ENCODE results near the gene BCL11B. TPM values are rescaled to one million over a fixed set of nuclear protein-coding genes. Genes with fewer than 3 reads are reported as not detected.
"Not testable (repeated sequence)": the region's sequence is repeated elsewhere in the genome, so short reads cannot be mapped to it uniquely, and the experiment has no call there.

Gene BCL11B
- total RNA-seq, 1 donor from 2014 or later, result 0.16 TPM

DNA sequence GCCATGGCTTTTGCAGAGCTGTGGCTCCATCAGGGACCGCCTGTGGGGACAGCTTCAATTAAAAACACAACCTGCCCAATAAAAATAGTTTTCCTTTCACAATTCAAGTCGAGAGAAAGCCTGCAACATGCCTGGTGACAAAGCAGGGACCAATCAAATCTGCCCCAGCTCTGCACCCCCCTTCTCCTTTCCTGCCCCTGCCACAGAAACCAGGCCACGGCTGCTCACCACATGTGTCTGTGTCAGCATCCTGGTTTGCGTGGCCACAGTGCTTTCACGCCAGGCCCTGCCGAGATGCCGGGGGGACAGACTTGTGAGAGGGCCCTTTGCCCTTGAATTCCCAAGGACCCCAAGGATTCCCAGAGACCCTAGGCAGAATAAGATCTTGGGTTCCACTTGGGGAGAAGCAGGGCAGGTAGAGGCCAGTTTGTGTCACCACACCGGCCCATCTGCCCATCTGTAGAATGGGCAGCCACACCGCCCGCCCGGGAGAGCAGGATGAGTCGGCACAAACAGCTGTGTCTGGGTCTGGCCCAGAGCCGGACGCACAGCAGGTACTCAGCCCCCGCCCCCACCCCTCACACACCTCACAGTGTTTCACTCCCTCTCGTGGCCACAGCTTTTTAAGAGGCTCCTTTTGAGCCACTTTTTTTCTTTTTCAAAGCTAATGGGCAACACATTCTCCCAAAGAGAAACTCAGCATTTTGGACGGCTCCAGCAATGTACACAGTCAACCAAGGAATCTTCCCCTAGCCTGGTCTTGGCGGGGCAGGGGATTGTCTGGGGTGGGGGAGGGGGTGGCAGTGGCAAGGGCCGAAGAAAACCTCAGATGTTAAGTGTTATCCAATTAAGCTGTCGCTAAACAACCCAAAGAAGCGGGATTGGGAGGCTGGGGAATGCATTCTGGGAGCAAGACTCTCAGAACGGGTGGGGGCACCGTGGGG, 41.5 kb downstream of the BCL11B start:
- Mint-ChIP-seq H3K9me3 (ENCODE audit: unreplicated experiment) (peaks cover 4% of the 10 kb centered on the region), H3K27ac (ENCODE audit: unreplicated experiment) (no peak overlapping the region), H3K4me1 (ENCODE audit: unreplicated experiment) (peaks cover 5% of the 10 kb centered on the region), H3K27me3 (ENCODE audit: unreplicated experiment) (peaks cover 25% of the 10 kb centered on the region), H3K36me3 (ENCODE audit: unreplicated experiment) (no peaks in the 10 kb centered on the region), H3K4me3 (ENCODE audit: unreplicated experiment) (no peak overlapping the region)
- DNase-seq (ENCODE audit: extremely low spot score, unreplicated experiment), result no peak
- TF ChIP-seq, protein P1, sequence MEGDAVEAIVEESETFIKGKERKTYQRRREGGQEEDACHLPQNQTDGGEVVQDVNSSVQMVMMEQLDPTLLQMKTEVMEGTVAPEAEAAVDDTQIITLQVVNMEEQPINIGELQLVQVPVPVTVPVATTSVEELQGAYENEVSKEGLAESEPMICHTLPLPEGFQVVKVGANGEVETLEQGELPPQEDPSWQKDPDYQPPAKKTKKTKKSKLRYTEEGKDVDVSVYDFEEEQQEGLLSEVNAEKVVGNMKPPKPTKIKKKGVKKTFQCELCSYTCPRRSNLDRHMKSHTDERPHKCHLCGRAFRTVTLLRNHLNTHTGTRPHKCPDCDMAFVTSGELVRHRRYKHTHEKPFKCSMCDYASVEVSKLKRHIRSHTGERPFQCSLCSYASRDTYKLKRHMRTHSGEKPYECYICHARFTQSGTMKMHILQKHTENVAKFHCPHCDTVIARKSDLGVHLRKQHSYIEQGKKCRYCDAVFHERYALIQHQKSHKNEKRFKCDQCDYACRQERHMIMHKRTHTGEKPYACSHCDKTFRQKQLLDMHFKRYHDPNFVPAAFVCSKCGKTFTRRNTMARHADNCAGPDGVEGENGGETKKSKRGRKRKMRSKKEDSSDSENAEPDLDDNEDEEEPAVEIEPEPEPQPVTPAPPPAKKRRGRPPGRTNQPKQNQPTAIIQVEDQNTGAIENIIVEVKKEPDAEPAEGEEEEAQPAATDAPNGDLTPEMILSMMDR (IDR thresholded peaks at IDR 0.05), result no peak

DNA sequence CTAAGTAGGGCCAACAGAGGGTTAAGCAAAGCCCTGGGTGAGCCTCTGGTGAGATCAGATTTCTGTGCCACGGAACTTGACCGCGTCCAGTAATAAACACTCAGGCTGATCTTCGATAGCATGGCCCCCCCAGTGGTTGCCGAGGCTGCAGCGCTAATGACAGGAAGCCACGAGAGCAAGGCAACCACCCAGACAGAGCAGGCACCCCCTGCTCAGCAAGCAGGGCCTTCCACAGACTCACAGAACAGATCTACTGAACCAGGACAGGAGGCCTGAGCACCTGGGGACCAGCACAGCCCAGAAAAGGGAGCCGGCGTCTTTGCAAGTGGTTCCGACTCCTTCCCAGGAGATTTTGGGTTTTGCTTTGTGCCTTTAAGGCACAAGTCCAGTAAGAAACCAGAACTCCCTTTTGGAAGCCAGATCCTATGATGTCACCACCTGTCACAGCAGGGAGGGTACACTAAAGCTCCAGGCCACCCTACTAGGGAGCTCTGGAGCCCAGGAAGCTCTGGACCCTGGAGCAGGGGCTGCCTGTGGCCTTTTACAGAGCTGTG, 42.3 kb downstream of the BCL11B start:
- peaks cover 28% of the 10 kb centered on the region for H3K27me3 Mint-ChIP-seq (ENCODE audit: unreplicated experiment)
- TF ChIP-seq, protein P1 (IDR thresholded peaks at IDR 0.05), result no peak
- H3K9me3 Mint-ChIP-seq (ENCODE audit: unreplicated experiment), result no peaks in the 10 kb centered on the region
- no peak for DNase-seq (ENCODE audit: extremely low spot score, unreplicated experiment)
- H3K27ac Mint-ChIP-seq (ENCODE audit: unreplicated experiment), result no peak overlapping the region
- H3K36me3 Mint-ChIP-seq (ENCODE audit: unreplicated experiment), result no peaks in the 10 kb centered on the region
- peaks cover 4% of the 10 kb centered on the region for H3K4me1 Mint-ChIP-seq (ENCODE audit: unreplicated experiment)
- H3K4me3 Mint-ChIP-seq (ENCODE audit: unreplicated experiment), result no peak overlapping the region

DNA sequence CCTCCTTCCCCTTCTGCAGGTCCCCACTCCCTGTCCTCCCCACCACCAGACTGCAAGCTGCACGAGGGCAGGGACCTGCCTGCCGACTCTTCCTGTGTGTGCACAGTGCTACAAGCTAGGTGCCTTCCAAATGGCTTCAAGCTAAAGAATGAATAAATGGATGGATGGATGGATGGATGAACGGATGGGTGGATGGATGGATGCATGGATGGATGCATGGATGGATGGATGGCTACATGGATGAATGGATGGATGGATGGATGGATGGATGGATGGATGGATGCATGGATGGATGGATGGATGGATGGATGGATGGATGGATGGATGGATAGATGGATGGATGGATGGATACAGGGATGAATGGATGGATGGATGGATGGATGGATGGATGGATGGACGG, 43.2 kb downstream of the BCL11B start:
- not testable (repeated sequence) for H3K36me3 Mint-ChIP-seq (ENCODE audit: unreplicated experiment); H3K9me3 Mint-ChIP-seq (ENCODE audit: unreplicated experiment); H3K27ac Mint-ChIP-seq (ENCODE audit: unreplicated experiment); H3K4me1 Mint-ChIP-seq (ENCODE audit: unreplicated experiment); H3K4me3 Mint-ChIP-seq (ENCODE audit: unreplicated experiment); DNase-seq (ENCODE audit: extremely low spot score, unreplicated experiment)
- H3K27me3 Mint-ChIP-seq (ENCODE audit: unreplicated experiment), result peaks cover 36% of the 10 kb centered on the region

DNA sequence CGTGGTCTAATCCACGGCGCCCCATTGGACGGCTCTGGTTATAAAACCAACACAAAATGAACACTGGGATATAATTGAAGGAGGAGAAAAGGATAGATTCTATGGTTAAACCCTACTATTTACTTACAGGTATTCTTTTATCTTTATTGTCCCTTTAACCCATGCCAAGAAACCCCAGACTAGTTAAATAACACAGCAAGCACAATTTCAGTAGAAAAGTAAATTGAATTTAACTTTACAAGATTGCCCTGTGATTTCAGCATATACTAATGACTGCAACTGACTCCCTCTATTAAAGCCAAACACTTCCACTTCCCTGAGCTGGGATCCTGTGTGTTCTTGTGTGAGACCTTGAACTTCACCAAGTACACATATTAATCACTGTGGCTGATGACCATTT, 45.3 kb downstream of the BCL11B start:
- TF ChIP-seq, protein P1 (IDR thresholded peaks at IDR 0.05), result no peak
- no peaks in the 10 kb centered on the region for H3K36me3 Mint-ChIP-seq (ENCODE audit: unreplicated experiment)
- H3K27me3 Mint-ChIP-seq (ENCODE audit: unreplicated experiment), result peaks cover 44% of the 10 kb centered on the region
- peaks cover 1% of the 10 kb centered on the region for H3K4me1 Mint-ChIP-seq (ENCODE audit: unreplicated experiment)
- H3K4me3 Mint-ChIP-seq (ENCODE audit: unreplicated experiment), result no peak overlapping the region
- no peaks in the 10 kb centered on the region for H3K9me3 Mint-ChIP-seq (ENCODE audit: unreplicated experiment)
- no peak overlapping the region for H3K27ac Mint-ChIP-seq (ENCODE audit: unreplicated experiment)
- DNase-seq (ENCODE audit: extremely low spot score, unreplicated experiment), result no peak

DNA sequence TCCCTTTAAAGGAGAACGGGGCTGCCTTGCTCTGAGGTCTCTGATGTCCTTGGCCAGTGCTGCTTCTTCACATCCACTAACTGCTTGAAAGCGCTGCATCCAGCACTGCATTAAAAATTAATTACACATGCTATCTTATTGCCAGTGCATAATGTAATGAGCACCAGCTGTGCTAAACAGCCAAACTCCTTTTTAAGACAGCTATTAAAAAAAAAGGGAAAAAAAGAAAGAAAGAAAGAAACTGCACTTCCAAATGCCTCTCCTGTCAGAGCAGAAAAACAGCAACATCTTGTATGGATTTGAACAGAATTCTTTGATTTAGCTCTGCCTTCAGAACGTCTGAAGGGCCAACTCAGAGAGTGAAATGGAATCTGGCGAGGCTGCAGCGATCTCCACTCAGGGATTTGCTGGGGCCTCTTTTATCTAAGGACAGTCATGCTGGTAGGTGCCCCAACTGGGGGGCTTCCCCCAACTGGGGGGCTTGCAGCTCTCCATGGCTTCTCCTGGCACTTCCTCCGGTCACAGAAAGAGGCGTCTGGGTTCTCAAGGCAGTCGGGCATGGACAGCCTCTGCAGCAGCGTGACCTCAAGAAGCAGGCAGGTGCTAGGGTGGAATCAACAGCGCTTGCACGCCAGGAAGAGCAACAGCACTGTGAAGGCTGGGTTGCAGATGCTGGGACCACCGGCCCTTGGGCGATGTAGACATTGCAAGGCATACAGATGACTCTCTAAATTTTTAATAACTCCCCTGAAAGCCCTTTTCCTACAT, 46.4 kb downstream of the BCL11B start:
- Mint-ChIP-seq H3K27ac (ENCODE audit: unreplicated experiment) (no peak overlapping the region), H3K27me3 (ENCODE audit: unreplicated experiment) (peaks cover 49% of the 10 kb centered on the region), H3K4me1 (ENCODE audit: unreplicated experiment) (no peaks in the 10 kb centered on the region)

More for the DNA sequence above, 46.4 kb downstream of the BCL11B start:
- no peak overlapping the region for H3K4me3 Mint-ChIP-seq (ENCODE audit: unreplicated experiment)
- TF ChIP-seq, protein P1 (IDR thresholded peaks at IDR 0.05), result no peak
- no peaks in the 10 kb centered on the region for H3K36me3 Mint-ChIP-seq (ENCODE audit: unreplicated experiment)
- H3K9me3 Mint-ChIP-seq (ENCODE audit: unreplicated experiment), result no peaks in the 10 kb centered on the region
- DNase-seq (ENCODE audit: extremely low spot score, unreplicated experiment), result no peak
